CD4-positive, alpha-beta T cell (primary cell): ENCODE measurements around the gene ELL2. TPM values are rescaled to one million over a fixed set of nuclear protein-coding genes. Genes with fewer than 3 reads are reported as not detected.
"Not testable (repeated sequence)": the region's sequence is repeated elsewhere in the genome, so short reads cannot be mapped to it uniquely, and the experiment has no call there.

ENCODE experiments used
- ATAC-seq: fragments of 200-7000 bp; cut with Tn5 transposase; one replicate; pipeline ENCODE4 v1.10.0; 2022; ENCODE audit warnings: mild to moderate bottlenecking; ENCODE audit not compliant: poor library complexity
- CTCF ChIA-PET: fragments of 350-600 bp; sonication (Branson Sonifier 250); formaldehyde crosslinking; loops from one replicate; lab custom pipeline; 2021; ENCODE audit warnings: antibody characterized with exemption, inconsistent platforms; lab: Charles Lee
- POLR2A ChIA-PET: fragments of 350-600 bp; sonication (Branson Sonifier 250); formaldehyde crosslinking; loops from one replicate; lab custom pipeline; 2021; ENCODE audit warnings: antibody characterized with exemption, inconsistent platforms; lab: Charles Lee
- DNase-seq, 14 experiments: peaks; one replicate each; pipeline ENCODE4 v3.0.0-alpha.2; 2013 to 2020; ENCODE audit warnings: mixed read lengths in 2 of 14
- H3K27ac ChIP-seq, 2 donors: one replicate each; pipeline versions ENCODE4 v1.5.1 to v1.7.0; 2013; ENCODE audit warnings: low read length in 2 of 2, low read depth in 1 of 2, mild to moderate bottlenecking in 1 of 2
- H3K27me3 ChIP-seq, 2 experiments: 1 replicate in 1 of 2; 2 replicates in 1 of 2; pipeline versions ENCODE4 v1.6.1 to v1.7.0; 2013; ENCODE audit warnings: low read length in 2 of 2, control low read depth in 1 of 2, mild to moderate bottlenecking in 1 of 2, moderate library complexity in 1 of 2; ENCODE audit not compliant: insufficient read depth in 2 of 2, control insufficient read depth in 1 of 2
- H3K36me3 ChIP-seq: one replicate; pipeline ENCODE4 v1.6.1; 2013; ENCODE audit warnings: low read length, control low read depth; ENCODE audit not compliant: insufficient read depth
- H3K4me1 ChIP-seq: one replicate; pipeline ENCODE4 v1.6.1; 2013; ENCODE audit warnings: low read length, control low read depth; ENCODE audit not compliant: insufficient read depth
- H3K4me3 ChIP-seq: one replicate; pipeline ENCODE4 v1.5.1; 2013; ENCODE audit warnings: mild to moderate bottlenecking, low read length, moderate library complexity
- H3K9me3 ChIP-seq, 2 experiments: 1 replicate in 1 of 2; 2 replicates in 1 of 2; pipeline versions ENCODE4 v1.6.1 to v1.7.0; 2013; ENCODE audit warnings: low read length in 2 of 2, mild to moderate bottlenecking in 2 of 2, control low read depth in 1 of 2, moderate library complexity in 1 of 2; ENCODE audit not compliant: control insufficient read depth in 1 of 2, insufficient read depth in 1 of 2
- H3K27ac Mint-ChIP-seq: one replicate; pipeline ENCODE4 v1.8.0; 2020; ENCODE audit warnings: mixed read lengths
- H3K27me3 Mint-ChIP-seq: one replicate; pipeline ENCODE4 v1.8.0; 2021; ENCODE audit warnings: mixed read lengths
- H3K36me3 Mint-ChIP-seq: one replicate; pipeline ENCODE4 v1.8.0; 2021; ENCODE audit warnings: low read depth, mixed read lengths
- H3K4me1 Mint-ChIP-seq: one replicate; pipeline ENCODE4 v1.8.0; 2021; ENCODE audit warnings: low read depth, mixed read lengths
- H3K4me3 Mint-ChIP-seq: one replicate; pipeline ENCODE4 v1.8.0; 2020; ENCODE audit warnings: mild to moderate bottlenecking, mixed read lengths
- H3K9me3 Mint-ChIP-seq: one replicate; pipeline ENCODE4 v1.8.0; 2020; ENCODE audit warnings: mixed read lengths
- intact Hi-C, 2 experiments: fragments of 100-400 bp; cut with DNase I in 1 of 2; cut with micrococcal nuclease in 1 of 2; formaldehyde crosslinking; loops; one replicate each; pipeline versions ENCODE4 v1.15.1 to v1.9.0; 2023 to 2025; cut with DNase I, micrococcal nuclease
- total RNA-seq, 174 experiments: library from RNA in 2 of 174; stranded (reverse) in 2 of 174; gene quantifications; one replicate each; pipeline ENCODE4 v1.2.3 and lab custom pipeline; 2021 to 2026
- TF ChIP-seq, protein P1 (sequence below): fragments of 200-600 bp; IDR thresholded peaks from one replicate; pipeline ENCODE4 v1.8.0; 2022; ENCODE audit warnings: antibody characterized with exemption, mild to moderate bottlenecking

ELL2 gene
- total RNA-seq, 2 experiments from 2014 or later: 93.5 to 98.1 TPM

DNA sequence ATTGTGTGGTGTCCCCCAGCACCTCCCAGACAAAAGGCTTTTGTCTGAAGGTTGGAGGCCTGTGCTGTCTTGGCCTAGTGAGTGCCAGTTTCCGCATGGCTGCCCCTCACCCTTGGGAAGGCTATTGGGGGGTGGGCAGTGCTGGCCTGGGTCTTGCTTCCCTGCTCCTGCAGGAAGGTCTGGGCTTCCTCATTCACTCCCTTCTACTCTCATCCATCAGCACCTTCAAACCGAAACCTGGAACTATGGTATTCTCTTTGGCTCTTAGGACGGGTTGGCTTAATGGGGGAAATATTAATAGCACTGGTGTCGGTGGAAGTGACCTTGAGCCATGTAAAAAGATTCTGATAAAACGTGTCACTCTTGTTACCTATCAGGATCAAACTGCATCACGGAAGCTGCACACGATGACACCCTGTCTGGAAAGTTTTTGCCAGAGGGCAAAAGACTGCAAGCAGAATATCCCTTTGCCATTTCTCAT lies 105.1 kb downstream of the ELL2 start:
- peaks cover 8% of the 10 kb centered on the region for H3K4me1 ChIP-seq
- H3K36me3 ChIP-seq: no peaks in the 10 kb centered on the region
- TF ChIP-seq, protein P1, sequence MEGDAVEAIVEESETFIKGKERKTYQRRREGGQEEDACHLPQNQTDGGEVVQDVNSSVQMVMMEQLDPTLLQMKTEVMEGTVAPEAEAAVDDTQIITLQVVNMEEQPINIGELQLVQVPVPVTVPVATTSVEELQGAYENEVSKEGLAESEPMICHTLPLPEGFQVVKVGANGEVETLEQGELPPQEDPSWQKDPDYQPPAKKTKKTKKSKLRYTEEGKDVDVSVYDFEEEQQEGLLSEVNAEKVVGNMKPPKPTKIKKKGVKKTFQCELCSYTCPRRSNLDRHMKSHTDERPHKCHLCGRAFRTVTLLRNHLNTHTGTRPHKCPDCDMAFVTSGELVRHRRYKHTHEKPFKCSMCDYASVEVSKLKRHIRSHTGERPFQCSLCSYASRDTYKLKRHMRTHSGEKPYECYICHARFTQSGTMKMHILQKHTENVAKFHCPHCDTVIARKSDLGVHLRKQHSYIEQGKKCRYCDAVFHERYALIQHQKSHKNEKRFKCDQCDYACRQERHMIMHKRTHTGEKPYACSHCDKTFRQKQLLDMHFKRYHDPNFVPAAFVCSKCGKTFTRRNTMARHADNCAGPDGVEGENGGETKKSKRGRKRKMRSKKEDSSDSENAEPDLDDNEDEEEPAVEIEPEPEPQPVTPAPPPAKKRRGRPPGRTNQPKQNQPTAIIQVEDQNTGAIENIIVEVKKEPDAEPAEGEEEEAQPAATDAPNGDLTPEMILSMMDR: no peak
- DNase-seq (no peak), ATAC-seq (no peak)
- H3K36me3 Mint-ChIP-seq: no peaks in the 10 kb centered on the region
- H3K27me3 Mint-ChIP-seq: peaks cover 13% of the 10 kb centered on the region
- CTCF ChIA-PET: interaction anchor here (2.4 kb wide), 1 partner anchor 75 kb away, joined by 8 read pairs; no protein-coding TSS in a partner anchor
- no peak overlapping the region for H3K27ac Mint-ChIP-seq
- no peaks in the 10 kb centered on the region for H3K27me3 ChIP-seq
- H3K9me3 Mint-ChIP-seq: no peaks in the 10 kb centered on the region
- peaks cover 24% of the 10 kb centered on the region for H3K4me1 Mint-ChIP-seq
- no peak overlapping the region for H3K27ac ChIP-seq
- intact Hi-C loops: no loop called here
- H3K4me3 ChIP-seq: no peak overlapping the region
- no peaks in the 10 kb centered on the region for H3K9me3 ChIP-seq
- POLR2A ChIA-PET: no interaction called here
- H3K4me3 Mint-ChIP-seq: no peak overlapping the region

DNA sequence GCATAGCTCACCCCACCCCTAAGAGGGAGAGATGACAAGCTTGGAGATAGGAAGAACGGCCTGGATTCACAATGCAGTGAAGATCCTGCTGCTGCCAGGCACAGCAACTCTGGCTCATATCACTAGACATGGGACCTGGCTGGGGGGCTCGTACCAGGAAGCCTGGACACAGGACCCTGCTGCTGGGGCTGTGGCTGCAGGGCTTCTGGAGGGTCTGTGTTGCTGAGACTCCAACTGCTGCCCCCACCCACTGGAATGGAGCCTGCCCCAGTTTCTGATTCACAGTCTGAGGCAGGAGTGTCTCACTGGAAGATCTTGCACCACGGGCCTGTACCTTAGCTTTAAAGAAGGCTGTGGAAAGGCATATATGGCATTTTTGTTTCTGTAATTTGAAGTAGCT lies 108.2 kb downstream of the ELL2 start:
- no peak for ATAC-seq
- TF ChIP-seq, protein P1: no peak
- DNase-seq: no peak
- Mint-ChIP-seq H3K27me3 (no peaks in the 10 kb centered on the region), H3K36me3 (no peaks in the 10 kb centered on the region), H3K9me3 (no peaks in the 10 kb centered on the region), H3K4me3 (no peak overlapping the region), H3K4me1 (peaks cover 5% of the 10 kb centered on the region), H3K27ac (no peak overlapping the region)
- intact Hi-C loops: no loop called here
- CTCF ChIA-PET: interaction anchor here (1.0 to 2.6 kb wide), 3 partner anchors 41 to 482 kb away, joined by 3 to 10 read pairs (median 3); no protein-coding TSS in a partner anchor
- no peaks in the 10 kb centered on the region for H3K36me3 ChIP-seq
- H3K27ac ChIP-seq: no peak overlapping the region
- H3K4me3 ChIP-seq: no peak overlapping the region
- no peaks in the 10 kb centered on the region for H3K9me3 ChIP-seq
- POLR2A ChIA-PET: interaction anchor here (1.4 kb wide), 1 partner anchor 492 kb away, joined by 3 read pairs; no protein-coding TSS in a partner anchor
- no peaks in the 10 kb centered on the region for H3K27me3 ChIP-seq
- peaks cover 2% of the 10 kb centered on the region for H3K4me1 ChIP-seq

- peaks cover 0 to 3% of the 10 kb centered on the region in 2 experiments for H3K27me3 ChIP-seq
- Mint-ChIP-seq H3K27ac (no peak overlapping the region), H3K9me3 (no peaks in the 10 kb centered on the region), H3K4me1 (no peaks in the 10 kb centered on the region), H3K36me3 (no peaks in the 10 kb centered on the region), H3K4me3 (no peak overlapping the region), H3K27me3 (no peaks in the 10 kb centered on the region)
- no peaks in the 10 kb centered on the region for H3K36me3 ChIP-seq
- ChIA-PET CTCF (interaction anchor here (1.0 to 2.6 kb wide), 4 partner anchors 18 to 483 kb away, joined by 3 to 10 read pairs (median 3); no protein-coding TSS in a partner anchor), POLR2A (no interaction called here)
- H3K4me3 ChIP-seq: no peak overlapping the region
- intact Hi-C loops: no loop called here
- no peak overlapping the region for H3K27ac ChIP-seq
- TF ChIP-seq, protein P1: no peak
- no peak for DNase-seq
- no peaks in the 10 kb centered on the region for H3K4me1 ChIP-seq
- ATAC-seq: no peak
- no peaks in the 10 kb centered on the region for H3K9me3 ChIP-seq
Observed at GRCh38 chr5:95852567-95852966, 109.1 kb downstream of the ELL2 start.

GRCh38 chr5:95851141-95851540 lies 110.5 kb downstream of the ELL2 start:
- H3K4me1 Mint-ChIP-seq, H3K27ac Mint-ChIP-seq, H3K9me3 ChIP-seq, intact Hi-C loops, POLR2A ChIA-PET, H3K27ac ChIP-seq, H3K4me3 Mint-ChIP-seq, H3K27me3 Mint-ChIP-seq, H3K4me1 ChIP-seq, H3K36me3 ChIP-seq, H3K9me3 Mint-ChIP-seq, ATAC-seq, H3K36me3 Mint-ChIP-seq, H3K4me3 ChIP-seq, DNase-seq, H3K27me3 ChIP-seq: not testable (repeated sequence)
- CTCF ChIA-PET: interaction anchor here (2.6 kb wide), 1 partner anchor 70 kb away, joined by 10 read pairs; no protein-coding TSS in a partner anchor
